HG03354 (cell line): ENCODE results near the gene ARHGAP10.
"Not testable (repeated sequence)": the region's sequence is repeated elsewhere in the genome, so short reads cannot be mapped to it uniquely, and the experiment has no call there.

Experiments
- ATAC-seq: cut with Tn5 transposase; IDR thresholded peaks from one replicate; pipeline ENCODE4 v1.9.1; 2021; ENCODE audit warnings: mild to moderate bottlenecking; ENCODE audit not compliant: unreplicated experiment, poor library complexity, severe bottlenecking

ARHGAP10 gene

DNA sequence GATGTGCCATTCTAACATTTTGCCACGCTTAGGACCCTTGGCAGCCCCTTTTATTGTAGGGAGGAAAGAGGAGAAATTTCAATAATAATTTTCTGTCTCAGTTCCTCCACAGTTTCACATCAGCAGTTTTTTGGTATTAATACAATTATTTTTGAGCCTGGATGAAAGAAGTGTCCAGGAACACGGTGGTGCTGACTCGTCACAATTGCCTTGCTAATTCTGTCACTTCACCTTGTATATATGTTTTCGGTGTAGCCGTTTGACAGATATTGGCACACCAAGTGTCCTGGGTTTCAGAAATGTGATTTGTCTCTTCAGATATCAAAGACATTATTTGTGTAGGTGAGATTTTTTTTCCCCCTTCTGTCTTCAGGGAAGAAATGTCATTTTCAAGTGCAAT is 142.2 kb downstream of the ARHGAP10 start:
- no peak for ATAC-seq

DNA sequence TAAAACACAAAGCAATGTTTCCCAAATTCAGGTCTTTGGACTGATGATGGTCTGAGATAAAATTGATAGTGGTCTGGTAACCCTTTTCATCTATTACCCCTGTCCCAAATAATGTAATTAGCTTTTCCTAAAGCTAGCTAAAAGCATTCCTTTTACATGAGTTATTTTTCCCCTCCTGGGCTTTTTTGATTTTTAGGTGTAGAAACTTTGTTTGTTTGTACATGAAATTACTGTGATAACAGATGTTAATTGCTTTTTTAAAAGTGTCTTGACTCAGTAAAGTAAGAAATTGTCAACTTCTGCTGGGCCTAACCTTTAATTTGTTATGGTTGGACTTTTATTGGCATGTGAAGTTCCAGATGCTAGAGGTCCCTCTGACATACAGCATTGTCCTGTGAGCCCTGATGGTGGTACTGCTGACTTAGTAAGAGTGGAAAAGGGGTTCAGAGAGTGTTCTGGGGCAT is 145.5 kb downstream of the ARHGAP10 start:
- no peak for ATAC-seq

DNA sequence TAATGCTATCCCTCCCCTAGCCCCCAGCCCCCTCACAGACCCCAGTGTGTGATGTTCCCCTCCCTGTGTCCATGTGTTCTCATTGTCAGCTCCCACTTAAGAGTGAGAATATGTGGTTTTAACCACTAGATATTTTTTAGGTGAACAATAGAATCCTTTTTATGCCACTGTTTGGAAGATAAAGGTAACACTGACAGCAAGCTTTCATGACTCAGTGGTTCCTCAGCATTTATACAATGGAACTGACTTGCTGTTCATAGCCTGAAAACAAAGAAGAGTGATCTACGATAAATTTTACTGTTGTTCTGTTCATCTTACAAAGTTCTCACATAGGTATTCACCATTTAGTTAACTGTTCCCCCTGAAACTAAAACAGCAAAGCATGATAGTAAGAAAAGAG is 147.8 kb downstream of the ARHGAP10 start:
- ATAC-seq = no peak

DNA sequence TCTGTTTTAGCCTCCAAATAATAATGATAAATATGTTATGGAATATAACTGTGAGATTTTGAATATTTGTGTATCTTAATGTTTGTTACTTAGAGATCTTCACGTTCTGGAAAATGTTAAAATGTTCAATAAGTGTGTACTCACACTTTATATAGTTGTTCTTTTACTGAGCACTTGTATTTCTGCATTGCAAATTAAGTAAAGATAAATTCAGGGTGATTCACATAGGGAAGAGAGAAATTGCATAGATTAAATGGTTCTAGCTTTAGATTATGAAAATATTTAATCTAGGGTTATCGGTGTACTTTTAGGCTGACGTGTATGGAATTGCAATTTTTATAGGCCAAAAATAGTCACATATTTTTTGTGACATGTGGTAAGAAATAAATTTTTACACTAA is 148.6 kb downstream of the ARHGAP10 start:
- ATAC-seq = no peak

DNA sequence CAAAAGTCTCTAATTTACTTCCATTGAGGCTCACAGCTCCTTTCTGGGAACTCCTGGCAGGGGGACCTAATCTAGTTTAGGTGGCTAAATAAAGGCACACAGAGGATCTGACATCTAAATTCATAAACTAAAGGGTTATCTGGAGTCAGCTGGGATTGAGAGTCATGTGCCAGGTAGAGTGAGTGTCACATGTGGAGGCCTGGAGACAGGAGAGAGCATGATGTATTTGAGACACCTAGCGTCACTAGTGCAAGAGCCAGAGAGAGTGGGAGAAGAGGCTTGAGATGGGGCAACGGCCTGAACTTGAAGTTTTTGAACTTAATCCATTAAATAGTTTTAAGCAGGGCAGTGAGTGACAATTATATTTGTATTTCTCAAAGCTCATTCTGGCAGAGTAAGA is 152.6 kb downstream of the ARHGAP10 start:
- ATAC-seq = no peak

DNA sequence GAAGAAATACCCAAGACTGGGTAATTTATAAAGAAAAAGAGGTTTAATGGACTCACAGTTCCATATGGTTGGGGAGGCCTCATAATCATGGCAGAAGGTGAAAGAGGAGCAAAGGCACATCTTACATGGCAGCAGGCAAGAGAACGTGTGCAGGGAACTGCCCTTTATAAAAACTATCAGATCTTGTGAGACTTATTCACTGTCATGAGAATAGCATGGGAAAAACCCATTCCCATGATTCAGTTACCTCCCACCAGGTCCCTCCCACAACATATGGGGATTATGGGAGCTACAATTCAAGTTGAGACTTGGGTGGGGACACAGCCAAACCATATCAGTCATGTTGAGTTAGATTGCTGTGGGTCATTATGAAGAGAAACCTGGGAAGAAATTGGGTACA is 153.3 kb downstream of the ARHGAP10 start:
- ATAC-seq = not testable (repeated sequence)

DNA sequence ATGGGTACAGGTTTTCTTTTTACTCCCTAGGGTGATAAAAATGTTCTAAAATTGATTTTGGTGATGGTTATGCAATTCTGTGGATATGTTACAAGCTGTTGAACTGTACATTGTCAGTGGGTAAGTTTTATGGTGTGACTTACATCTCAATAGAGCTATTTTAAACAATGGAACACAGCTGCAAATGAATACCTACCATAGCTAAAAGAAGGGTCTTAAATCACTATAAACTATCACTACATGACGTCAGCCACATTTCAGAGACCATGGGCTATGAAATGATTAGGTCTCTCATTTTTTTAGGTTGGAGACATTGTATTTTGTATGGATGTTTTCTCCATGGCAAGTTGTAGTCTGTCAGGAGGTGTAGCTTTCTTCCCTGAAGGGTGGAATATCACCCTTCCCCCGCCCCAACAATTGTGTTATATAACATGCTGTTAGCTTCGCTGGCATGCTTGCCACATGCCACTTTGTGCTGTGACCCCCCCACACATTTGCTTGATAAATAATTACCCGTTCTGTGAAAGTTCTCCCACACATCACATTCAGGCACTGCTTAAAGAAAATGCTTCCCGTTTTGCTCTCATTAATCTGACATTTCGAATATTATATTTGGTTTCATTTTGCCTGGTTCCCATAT is 159.7 kb downstream of the ARHGAP10 start:
- no peak for ATAC-seq

DNA sequence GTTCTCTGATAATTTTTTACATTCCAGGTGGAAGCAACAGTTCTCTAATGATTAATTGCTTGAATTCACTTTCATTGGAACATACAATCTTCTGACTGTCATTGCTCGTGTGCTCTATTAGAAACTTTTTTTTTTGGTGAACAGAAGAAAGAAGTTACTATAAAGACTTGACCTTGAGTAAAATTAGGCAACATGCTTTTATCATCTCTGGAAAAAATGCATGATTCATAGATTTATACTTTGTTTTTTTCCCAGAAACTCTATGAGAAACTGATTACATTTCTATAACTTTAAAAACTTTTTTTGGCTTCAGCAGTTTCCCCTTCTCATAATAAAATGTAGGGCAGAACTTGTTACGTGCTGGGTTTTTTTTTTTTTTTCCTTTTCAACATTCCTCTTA is 167.6 kb downstream of the ARHGAP10 start:
- ATAC-seq = no peak

DNA sequence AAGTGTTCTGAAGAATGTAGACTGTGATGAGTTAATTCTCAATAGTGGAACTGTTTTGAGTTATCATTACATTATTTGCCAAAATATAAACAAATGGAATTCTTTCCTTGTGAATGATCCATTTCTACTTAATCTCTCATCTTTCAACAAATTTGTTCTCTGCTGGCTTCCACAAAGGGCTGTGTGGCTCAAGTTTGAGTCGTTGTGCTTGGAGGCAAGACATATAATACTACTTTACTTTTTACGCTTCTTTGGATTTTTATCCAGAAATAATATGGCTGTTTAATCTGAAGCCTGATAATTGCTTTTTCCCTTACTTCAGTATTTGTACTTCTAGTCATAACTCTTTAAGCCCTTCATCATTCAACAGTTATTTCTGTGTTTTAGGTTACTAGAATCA is 169.5 kb downstream of the ARHGAP10 start:
- no peak for ATAC-seq

DNA sequence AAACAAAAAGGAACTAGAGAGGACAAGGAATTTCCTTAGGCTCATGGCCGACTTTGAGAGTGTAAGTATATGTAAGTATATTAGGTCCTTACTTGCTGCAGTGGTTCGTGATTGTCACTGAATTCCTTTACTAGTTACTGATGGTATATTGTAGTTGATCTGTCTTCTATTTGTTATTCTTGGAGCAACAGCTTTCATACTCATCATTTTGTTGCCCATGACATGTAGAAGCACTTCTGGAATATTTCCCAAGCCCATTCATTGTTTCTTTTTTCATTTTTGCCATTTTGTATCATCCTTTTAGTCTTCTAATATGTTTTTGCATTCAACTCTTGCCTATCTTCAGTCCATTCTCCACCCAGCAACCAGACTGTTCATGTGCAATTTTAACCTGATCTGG is 170.0 kb downstream of the ARHGAP10 start:
- ATAC-seq = no peak

DNA sequence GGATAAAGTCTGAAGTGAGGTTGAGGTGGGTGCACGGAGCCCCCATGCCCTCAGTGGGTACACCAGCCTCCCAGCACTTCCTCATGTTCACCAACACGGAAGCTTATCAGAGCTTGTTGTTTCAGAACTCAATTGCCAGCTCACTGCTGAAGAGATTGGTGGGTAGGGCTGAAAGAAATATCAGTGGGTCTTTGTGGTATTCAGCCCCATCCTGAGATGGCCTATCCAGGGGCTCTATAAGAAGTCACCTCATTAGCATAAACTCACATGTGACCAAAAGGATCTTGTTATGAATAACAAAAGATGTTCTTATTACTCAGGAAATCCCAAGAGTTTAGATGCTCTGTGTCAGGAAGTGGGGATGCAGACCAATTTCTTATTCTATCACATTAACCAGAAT is 177.3 kb downstream of the ARHGAP10 start:
- peak; percentile 49 for ATAC-seq

DNA sequence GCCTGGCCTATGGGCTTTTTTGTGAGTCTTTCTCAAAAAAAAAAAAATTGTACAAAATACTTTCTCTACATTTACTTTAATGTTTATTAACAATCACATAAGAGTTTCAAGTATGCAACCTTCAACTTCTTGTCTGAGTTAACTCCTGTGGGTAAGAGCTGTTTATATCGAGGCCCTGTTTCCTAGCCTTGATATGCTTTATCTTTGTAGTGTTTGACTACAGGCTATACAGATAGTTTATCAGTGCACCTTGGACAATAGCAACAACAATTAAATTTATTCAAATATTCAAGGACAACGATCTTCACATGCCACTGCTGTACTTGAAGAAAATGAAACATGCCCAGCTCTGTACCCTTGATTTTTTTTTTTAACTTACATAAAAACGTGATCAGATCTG is 178.4 kb downstream of the ARHGAP10 start:
- ATAC-seq = no peak

DNA sequence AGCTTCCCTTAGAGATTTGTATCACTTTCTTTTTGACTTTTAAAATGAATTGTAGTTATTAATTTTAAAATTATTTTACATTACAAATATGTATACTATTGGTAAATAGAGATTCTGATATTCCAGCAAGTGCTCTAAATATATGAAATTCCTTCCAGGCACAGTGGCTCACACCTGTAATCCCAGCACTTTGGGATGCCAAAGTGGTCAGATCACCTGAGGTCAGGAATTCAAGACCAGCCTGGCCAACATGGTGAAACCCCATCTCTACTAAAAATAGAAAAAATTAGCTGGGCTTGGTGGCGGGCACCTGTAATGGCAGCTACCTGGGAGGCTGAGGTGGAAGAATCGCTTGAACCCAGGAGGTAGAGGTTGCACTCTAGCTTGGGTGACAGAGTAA is 180.2 kb downstream of the ARHGAP10 start:
- ATAC-seq = not testable (repeated sequence)

DNA sequence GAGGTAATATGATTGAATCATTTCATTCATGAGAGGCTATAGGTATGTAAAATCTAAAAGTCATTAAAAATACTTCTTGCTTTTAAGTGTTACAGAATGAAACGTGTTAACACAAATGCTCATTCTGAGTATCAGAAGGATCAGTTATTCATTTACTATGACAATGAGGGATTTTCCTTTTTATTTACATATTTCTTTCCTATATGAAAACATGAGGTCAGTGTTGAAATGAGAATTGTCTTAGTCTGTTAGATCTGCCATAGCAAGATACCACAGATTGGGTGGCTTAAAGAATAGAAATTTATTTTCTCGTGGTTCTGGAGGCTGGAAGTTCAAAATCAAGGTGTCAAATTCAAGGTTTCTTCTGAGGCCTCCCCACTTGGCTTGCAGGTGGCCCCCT is 181.2 kb downstream of the ARHGAP10 start:
- peak; percentile 61 for ATAC-seq

DNA sequence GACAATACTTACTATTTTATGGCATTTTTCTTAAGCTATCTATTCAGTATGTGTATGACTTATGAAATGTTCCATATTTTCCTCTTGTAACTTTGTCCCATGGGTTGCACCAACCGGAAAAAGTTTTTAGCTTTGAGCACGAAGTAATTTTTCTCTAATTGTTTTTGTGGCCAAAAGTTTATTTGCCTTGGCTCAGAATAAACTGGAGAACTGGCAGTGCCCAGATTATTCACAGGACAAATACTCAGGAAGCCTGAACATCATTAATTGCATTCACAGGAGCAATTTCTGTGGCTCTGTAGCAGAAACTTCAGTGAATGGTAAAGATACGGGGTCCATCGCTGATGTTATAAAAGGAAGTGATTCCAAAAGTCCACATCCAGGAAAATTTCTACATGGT is 184.5 kb downstream of the ARHGAP10 start:
- no peak for ATAC-seq

DNA sequence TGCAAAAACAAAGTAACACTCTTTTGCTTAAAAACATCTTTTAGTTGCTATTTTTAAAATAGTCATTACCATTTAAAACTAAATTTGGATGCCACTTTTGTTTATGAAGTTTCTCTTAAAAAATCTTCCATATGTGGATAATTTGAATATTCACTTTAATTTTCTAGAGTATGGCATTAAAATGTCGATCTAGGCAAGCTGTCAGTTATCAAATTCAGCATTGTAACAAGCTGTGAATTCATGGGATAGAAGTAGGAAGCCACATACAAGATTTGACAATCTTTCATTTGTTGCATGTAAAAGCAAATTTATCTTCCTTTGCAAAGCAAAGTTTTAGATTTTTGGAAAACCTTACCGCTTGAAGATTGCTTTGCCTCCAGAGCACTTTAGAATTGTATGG is 191.5 kb downstream of the ARHGAP10 start:
- ATAC-seq = no peak

DNA sequence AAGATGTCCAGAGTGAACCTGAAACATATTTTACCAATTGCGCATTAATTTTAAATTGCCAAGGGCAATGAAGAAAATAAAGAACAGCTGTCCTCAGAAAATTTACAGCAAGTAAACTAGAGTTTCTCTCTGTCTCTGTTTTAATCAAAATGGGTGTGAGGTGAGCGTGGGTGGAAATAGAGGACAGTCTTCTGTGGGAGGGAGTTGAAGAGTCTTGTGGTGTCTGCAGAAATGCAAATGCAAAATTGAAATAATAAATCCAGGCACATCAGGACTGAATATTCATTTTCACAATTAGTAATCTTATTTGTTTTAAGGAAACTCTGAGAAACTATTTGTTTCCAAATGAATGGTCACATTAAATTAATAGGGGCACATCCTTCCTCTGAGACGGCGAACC is 192.0 kb downstream of the ARHGAP10 start:
- no peak for ATAC-seq

DNA sequence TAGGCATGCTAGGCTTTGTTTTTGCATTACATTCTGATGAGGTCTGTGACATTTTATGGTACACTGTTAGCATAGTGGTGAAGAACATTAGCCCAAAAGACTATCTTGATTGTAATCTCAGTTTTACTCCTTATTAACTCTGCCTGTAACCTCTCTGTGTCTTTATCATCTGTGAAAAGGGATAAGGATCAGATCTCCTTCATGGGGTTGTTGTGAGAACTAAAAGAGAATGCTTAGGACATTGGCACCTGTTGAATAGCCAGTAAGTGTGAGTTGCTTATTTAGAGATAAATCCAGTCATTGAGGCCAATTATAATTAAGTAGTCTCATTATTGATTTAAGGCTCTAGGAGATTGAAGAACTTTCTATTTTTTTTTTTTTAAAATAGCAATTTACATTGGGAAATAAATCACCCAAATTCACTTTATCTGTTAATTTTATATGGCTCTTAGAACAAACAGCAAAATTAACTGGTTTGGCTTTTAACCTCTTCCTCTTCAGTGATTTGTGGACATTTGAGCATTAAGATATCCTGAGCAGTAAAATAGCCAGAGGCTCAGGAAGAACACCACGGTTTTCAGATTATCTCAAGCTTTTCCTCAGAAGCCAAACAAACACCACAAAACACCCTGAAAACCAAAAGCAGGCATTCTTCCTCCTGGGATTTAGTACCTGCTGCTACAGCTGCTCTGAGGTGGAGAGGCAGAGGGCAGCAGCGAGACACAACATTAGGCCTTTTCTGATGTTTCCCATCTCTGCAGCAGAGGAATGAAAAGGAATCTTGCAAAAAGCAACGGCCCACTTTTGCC is 192.9 kb downstream of the ARHGAP10 start:
- no peak for ATAC-seq

DNA sequence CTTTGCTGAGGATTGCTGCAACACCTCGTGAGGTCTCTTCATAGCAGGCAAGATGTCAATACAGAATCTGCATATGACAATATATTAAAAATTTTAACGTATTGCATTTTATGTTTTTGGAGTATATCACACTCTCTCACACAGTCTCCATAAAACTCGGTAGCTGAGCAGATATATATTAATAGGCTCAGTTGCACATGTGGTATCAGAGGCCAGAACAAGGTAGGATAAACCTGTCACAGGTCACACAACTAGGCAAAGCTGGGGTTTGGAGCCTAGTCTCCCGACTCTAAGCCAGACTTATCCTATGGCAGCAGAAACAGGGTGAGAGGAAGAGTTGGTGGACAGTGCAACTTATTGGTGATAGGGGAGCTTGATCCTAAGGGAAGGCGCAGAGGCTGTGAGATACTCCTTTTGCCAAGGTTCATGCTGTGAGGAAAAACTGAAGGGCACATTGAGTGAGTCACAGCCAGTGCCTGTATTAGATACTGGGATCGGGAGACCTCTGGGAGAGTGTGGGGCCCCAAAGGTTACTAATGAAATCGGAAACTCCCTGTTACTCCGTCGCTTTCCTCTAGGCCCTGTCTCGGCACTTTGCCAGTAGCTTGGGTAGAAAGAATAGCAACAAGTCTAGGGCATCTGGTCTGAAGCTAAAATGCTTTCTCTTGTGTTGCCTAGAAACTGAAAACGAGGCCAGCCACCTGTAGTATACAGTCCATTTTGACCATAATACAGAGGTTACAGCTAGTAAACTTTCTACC is 195.7 kb downstream of the ARHGAP10 start:
- no peak for ATAC-seq

DNA sequence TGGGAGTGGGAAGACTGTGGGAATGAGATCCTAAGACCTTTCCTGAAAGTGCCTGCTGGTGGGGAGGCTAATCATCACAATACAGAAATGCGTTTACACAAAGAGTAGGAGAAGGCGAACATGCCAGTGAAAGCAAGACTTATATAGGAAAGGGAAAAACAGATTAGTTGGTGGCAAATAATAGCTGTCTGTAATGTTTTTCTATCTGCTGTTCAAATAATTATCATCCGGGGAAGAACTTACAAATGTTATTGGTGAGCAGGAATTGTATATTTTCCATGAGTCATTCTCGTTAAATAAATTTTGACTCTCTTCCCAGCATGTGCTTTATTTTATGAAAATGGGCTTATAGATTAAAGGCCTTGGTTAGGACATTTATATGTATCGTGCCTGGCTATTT is 196.5 kb downstream of the ARHGAP10 start:
- no peak for ATAC-seq

DNA sequence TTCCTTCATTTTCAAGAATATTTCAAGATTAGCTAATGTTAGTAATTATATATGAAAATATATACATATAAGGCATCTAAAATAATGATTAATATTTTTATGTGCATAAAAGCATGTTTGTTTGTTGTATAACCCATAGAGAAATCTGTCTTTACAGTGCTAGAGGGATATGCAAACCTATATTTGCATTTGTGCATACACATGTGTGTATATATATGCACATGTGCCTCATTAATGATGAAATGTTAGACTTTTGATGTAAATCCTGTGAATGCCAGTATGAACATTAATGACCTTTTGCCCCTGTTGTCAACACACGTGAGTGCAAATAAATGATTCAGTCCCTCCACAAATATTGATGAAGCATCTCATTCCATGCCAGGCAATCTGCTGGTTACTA is 197.9 kb downstream of the ARHGAP10 start:
- ATAC-seq = no peak
